AG04449 (cell line): ENCODE data around the gene NTHL1.

Experiments used
- CTCF ChIA-PET: fragments of 350-600 bp; formaldehyde crosslinking; extraction: SDS; loops from one replicate; lab custom pipeline; 2021; ENCODE audit warnings: antibody characterized with exemption; lab: Yijun Ruan, JAX
- POLR2A ChIA-PET: fragments of 400-600, 350-600 bp; formaldehyde crosslinking; extraction: SDS; loops from one replicate; lab custom pipeline; 2020; ENCODE audit warnings: antibody characterized with exemption, inconsistent platforms; lab: Yijun Ruan, JAX
- DNase-seq: peaks from one replicate; pipeline ENCODE4 v3.0.0-alpha.2; 2010; ENCODE audit warnings: low read depth, low spot score
- H3K4me3 ChIP-seq: 2 replicates; pipeline ENCODE4 v1.5.1; 2011; ENCODE audit warnings: low read depth, mild to moderate bottlenecking, control low read depth, low read length
- CTCF ChIP-seq: IDR thresholded peaks from one replicate; pipeline ENCODE4 v1.5.1; 2011; ENCODE audit warnings: mild to moderate bottlenecking, moderate library complexity, low read length, control low read depth, inconsistent platforms; ENCODE audit not compliant: insufficient read depth; ENCODE audit errors: missing control alignments

Gene NTHL1

GRCh38 chr16:2089706-2090480 lies 42.3 kb upstream of the NTHL1 start:
- DNase-seq, result no peak
- TF ChIP-seq CTCF, result no peak
- no peak overlapping the region for H3K4me3 ChIP-seq
- ChIA-PET CTCF (interaction anchor here (1.2 to 3.2 kb wide), 2 partner anchors 51 to 87 kb away, joined by 3 to 20 read pairs; no protein-coding TSS in a partner anchor), POLR2A (interaction anchor here (1.2 kb wide), 1 partner anchor 66 kb away, joined by 4 read pairs; the partner anchor contains the start of gene TRAF7)

- ChIA-PET POLR2A (no interaction called here), CTCF (no interaction called here)
- H3K4me3 ChIP-seq, result no peak overlapping the region
- TF ChIP-seq CTCF, result no peak
- no peak for DNase-seq
Measured at GRCh38 chr16:2088759-2089358, 41.2 kb upstream of the NTHL1 start.

GRCh38 chr16:2087748-2088631 lies 40.4 kb upstream of the NTHL1 start:
- ChIA-PET POLR2A (no interaction called here), CTCF (no interaction called here)

GRCh38 chr16:2086812-2087747 lies 39.4 kb upstream of the NTHL1 start:
- TF ChIP-seq CTCF, result no peak
- POLR2A ChIA-PET, result interaction anchor here (2.4 kb wide), 1 partner anchor 14 kb away, joined by 7 read pairs; no protein-coding TSS in a partner anchor
- no peak for DNase-seq
- no peak overlapping the region for H3K4me3 ChIP-seq
- CTCF ChIA-PET, result no interaction called here

More at GRCh38 chr16:2087748-2088631, 40.4 kb upstream of the NTHL1 start:
- H3K4me3 ChIP-seq, result no peak overlapping the region
- DNase-seq, result no peak
- no peak for TF ChIP-seq CTCF

GRCh38 chr16:2086106-2086742 lies 38.6 kb upstream of the NTHL1 start:
- ChIA-PET POLR2A (interaction anchor here (2.4 kb wide), 1 partner anchor 14 kb away, joined by 7 read pairs; no protein-coding TSS in a partner anchor), CTCF (interaction anchor here (1.1 kb wide), 1 partner anchor 60 kb away, joined by 3 read pairs; no protein-coding TSS in a partner anchor)
- DNase-seq, result no peak
- TF ChIP-seq CTCF, result no peak
- no peak overlapping the region for H3K4me3 ChIP-seq
